Panc1 (cell line): ENCODE measurements around the gene GADD45G. TPM values are rescaled to one million over a fixed set of nuclear protein-coding genes. Genes with fewer than 3 reads are reported as not detected.

Experiments
- ATAC-seq: fragments of 200-7000 bp; cut with Tn5 transposase; 2 replicates; pipeline ENCODE4 v1.9.1; 2020; ENCODE audit warnings: mild to moderate bottlenecking, moderate library complexity
- BruUV-seq: library from RNA; stranded (reverse); fragments of 400-500 nt; replicated peaks from 2 replicates; lab custom pipeline; 2021; lab: Mats Ljungman, UMichigan
- CTCF ChIA-PET: fragments of 300-600 bp; sonication (Branson Sonifier 250); formaldehyde crosslinking; loops from one replicate; lab custom pipeline; 2022; ENCODE audit warnings: antibody characterized with exemption; lab: Charles Lee
- POLR2A ChIA-PET: fragments of 300-600 bp; sonication (Branson Sonifier 250); formaldehyde crosslinking; loops from one replicate; lab custom pipeline; 2022; ENCODE audit warnings: antibody characterized with exemption; lab: Charles Lee
- DNase-seq: peaks from one replicate; pipeline ENCODE4 v3.0.0-alpha.2; 2010; ENCODE audit warnings: low read depth, low spot score
- H3K27ac ChIP-seq: 2 replicates; pipeline ENCODE4 v1.5.1; 2011; ENCODE audit warnings: mild to moderate bottlenecking, low read length, inconsistent platforms
- H3K27me3 ChIP-seq: fragments of 200-500 bp; sonication (Bioruptor generic); 2 replicates; pipeline ENCODE4 v1.6.0; 2014; ENCODE audit warnings: low read length, inconsistent platforms; ENCODE audit not compliant: control insufficient read depth, insufficient read depth
- H3K36me3 ChIP-seq: fragments of 200-500 bp; sonication (Bioruptor generic); 2 replicates; pipeline ENCODE4 v1.5.1; 2014; ENCODE audit warnings: inconsistent platforms, mild to moderate bottlenecking, low read length, moderate library complexity; ENCODE audit not compliant: control insufficient read depth, insufficient read depth
- H3K4me1 ChIP-seq: 2 replicates; pipeline ENCODE4 v1.5.1; 2011; ENCODE audit warnings: inconsistent platforms, mild to moderate bottlenecking, low read length, moderate library complexity; ENCODE audit not compliant: control insufficient read depth, insufficient read depth
- H3K4me3 ChIP-seq, 2 experiments: 2 replicates each; pipeline ENCODE4 v1.5.1; 2011 to 2012; ENCODE audit warnings: low read depth in 2 of 2, low read length in 2 of 2, mild to moderate bottlenecking in 2 of 2, inconsistent platforms in 1 of 2, moderate library complexity in 1 of 2
- H3K9me3 ChIP-seq: fragments of 200-500 bp; sonication (Bioruptor generic); 2 replicates; pipeline ENCODE4 v1.5.1; 2014; ENCODE audit warnings: low read depth, mild to moderate bottlenecking, inconsistent platforms, low read length, moderate library complexity; ENCODE audit not compliant: control insufficient read depth, insufficient read depth
- POLR2AphosphoS5 ChIP-seq: IDR thresholded peaks from 2 replicates; pipeline ENCODE4 v1.6.1; 2012; ENCODE audit warnings: mild to moderate bottlenecking, low read depth, low read length, moderate library complexity
- SIN3A ChIP-seq: IDR thresholded peaks from 2 replicates; pipeline ENCODE4 v1.6.1; 2012; ENCODE audit warnings: low read depth, mild to moderate bottlenecking, low read length, moderate library complexity, borderline replicate concordance; ENCODE audit not compliant: insufficient read depth
- TCF7L2 ChIP-seq: IDR thresholded peaks from 2 replicates; pipeline ENCODE4 v1.6.1; 2011; ENCODE audit warnings: mild to moderate bottlenecking, low read depth, low read length, inconsistent platforms
- in situ Hi-C: cut with HindIII; loops from 2 replicates; pipeline ENCODE4 v1.10.0; 2016; ENCODE audit warnings: low sequenced_read_pairs, low pct_unique_long_range_greater_than_20kb
- intact Hi-C: fragments of 100-400 bp; cut with micrococcal nuclease; formaldehyde crosslinking; loops from one replicate; pipeline ENCODE4 v1.10.0; 2022; ENCODE audit not compliant: unreplicated experiment
- total RNA-seq: library from RNA; stranded (reverse); gene quantifications from one replicate; pipeline ENCODE4 v1.2.1, GENCODE V29; 2021; ENCODE audit not compliant: unreplicated experiment
- TF ChIP-seq, protein P1 (sequence below): fragments of 450-650 bp; IDR thresholded peaks from 2 replicates; pipeline ENCODE4 v1.5.1; 2017; ENCODE audit warnings: mild to moderate bottlenecking
- TF ChIP-seq, protein P2 (sequence below), 2 experiments: IDR thresholded peaks; 2 replicates each; pipeline ENCODE4 v1.6.1; 2011 to 2012; ENCODE audit warnings: low read depth in 2 of 2, control low read depth in 1 of 2, low read length in 1 of 2, mild to moderate bottlenecking in 1 of 2, moderate library complexity in 1 of 2; ENCODE audit not compliant: insufficient read depth in 1 of 2

Gene GADD45G
- total RNA-seq, 1 experiment from 2014 or later: 1.2 TPM

DNA sequence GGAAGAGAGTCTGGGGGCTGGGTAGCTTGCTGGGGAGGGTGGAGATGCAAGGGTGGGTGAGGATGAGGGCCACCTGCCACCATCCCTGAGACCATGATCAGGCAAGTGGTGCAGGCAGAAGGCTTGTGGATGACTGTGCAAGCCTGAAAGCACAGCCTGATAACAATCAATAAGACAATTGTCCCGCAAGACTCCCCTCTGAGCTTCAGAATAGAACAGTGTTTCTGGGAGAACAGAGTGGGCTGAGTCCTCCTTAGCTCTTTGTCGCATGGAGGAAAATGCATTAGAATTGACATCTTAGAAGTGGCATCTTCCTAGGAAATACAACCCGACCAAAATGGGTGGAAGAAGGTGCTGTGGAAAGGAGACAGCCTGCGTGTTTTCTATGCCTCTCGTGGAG lies 6.6 kb downstream of the GADD45G start:
- Histone ChIP-seq H3K4me1 (no peaks in the 10 kb centered on the region; the same call in 1 of the 2 replicates), H3K9me3 (no peaks in the 10 kb centered on the region), H3K36me3 (no peaks in the 10 kb centered on the region), H3K4me3 (no peak overlapping the region), H3K27ac (no peak overlapping the region), H3K27me3 (no peaks in the 10 kb centered on the region)
- ATAC-seq: no peak
- CTCF ChIA-PET: no interaction called here
- POLR2A ChIA-PET: no interaction called here
- DNase-seq: no peak
- BruUV-seq: no TSS peak
- TF ChIP-seq, protein P1, sequence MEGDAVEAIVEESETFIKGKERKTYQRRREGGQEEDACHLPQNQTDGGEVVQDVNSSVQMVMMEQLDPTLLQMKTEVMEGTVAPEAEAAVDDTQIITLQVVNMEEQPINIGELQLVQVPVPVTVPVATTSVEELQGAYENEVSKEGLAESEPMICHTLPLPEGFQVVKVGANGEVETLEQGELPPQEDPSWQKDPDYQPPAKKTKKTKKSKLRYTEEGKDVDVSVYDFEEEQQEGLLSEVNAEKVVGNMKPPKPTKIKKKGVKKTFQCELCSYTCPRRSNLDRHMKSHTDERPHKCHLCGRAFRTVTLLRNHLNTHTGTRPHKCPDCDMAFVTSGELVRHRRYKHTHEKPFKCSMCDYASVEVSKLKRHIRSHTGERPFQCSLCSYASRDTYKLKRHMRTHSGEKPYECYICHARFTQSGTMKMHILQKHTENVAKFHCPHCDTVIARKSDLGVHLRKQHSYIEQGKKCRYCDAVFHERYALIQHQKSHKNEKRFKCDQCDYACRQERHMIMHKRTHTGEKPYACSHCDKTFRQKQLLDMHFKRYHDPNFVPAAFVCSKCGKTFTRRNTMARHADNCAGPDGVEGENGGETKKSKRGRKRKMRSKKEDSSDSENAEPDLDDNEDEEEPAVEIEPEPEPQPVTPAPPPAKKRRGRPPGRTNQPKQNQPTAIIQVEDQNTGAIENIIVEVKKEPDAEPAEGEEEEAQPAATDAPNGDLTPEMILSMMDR: no peak
- TF ChIP-seq TCF7L2 (no peak), SIN3A (no peak), POLR2AphosphoS5 (no peak)
- TF ChIP-seq, protein P2, sequence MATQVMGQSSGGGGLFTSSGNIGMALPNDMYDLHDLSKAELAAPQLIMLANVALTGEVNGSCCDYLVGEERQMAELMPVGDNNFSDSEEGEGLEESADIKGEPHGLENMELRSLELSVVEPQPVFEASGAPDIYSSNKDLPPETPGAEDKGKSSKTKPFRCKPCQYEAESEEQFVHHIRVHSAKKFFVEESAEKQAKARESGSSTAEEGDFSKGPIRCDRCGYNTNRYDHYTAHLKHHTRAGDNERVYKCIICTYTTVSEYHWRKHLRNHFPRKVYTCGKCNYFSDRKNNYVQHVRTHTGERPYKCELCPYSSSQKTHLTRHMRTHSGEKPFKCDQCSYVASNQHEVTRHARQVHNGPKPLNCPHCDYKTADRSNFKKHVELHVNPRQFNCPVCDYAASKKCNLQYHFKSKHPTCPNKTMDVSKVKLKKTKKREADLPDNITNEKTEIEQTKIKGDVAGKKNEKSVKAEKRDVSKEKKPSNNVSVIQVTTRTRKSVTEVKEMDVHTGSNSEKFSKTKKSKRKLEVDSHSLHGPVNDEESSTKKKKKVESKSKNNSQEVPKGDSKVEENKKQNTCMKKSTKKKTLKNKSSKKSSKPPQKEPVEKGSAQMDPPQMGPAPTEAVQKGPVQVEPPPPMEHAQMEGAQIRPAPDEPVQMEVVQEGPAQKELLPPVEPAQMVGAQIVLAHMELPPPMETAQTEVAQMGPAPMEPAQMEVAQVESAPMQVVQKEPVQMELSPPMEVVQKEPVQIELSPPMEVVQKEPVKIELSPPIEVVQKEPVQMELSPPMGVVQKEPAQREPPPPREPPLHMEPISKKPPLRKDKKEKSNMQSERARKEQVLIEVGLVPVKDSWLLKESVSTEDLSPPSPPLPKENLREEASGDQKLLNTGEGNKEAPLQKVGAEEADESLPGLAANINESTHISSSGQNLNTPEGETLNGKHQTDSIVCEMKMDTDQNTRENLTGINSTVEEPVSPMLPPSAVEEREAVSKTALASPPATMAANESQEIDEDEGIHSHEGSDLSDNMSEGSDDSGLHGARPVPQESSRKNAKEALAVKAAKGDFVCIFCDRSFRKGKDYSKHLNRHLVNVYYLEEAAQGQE (IDR thresholded peaks at IDR 0.05; ENCODE audit: insufficient read depth in 1 of 2, low read depth in 2 of 2, low read length in 1 of 2): no peak
- in situ Hi-C loops (no loop called here), intact Hi-C loops (no loop called here)

DNA sequence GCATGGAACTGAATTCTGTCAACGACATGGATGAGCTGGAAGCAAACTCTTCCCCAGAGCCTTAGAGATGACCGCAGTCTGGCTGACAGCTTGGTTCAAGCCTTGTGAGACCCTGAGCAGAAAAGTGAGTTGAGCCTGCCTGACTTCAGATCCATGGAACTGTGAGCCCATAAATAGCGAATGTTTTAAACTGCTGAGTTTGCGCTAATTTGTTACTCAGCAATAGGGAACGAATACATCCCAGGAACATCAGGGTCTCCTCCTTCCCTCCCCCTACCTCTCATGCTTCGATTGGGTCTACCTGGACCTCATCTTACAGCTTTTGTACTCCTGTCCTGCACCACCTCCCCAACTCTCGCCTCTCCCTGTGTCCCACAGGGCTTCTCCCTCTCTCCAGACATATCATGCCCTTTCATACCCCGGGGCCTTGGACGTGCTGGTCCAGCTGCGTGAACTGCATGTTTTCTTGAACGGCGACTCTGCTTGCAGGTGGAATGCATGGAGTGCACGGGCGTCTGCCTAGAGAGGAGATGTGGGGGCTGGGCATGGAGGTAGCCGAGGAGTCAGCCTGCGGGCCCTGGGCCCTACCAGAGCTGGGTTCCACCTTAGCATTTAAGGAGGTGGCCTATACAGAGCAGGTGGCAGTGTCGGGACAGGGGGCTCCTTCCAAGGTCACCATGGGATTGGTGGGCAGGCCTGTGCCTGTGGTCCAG lies 7.9 kb downstream of the GADD45G start:
- intact Hi-C loops: no loop called here
- Histone ChIP-seq H3K9me3 (no peaks in the 10 kb centered on the region), H3K4me1 (no peaks in the 10 kb centered on the region), H3K27ac (no peak overlapping the region), H3K4me3 (no peak overlapping the region), H3K36me3 (no peaks in the 10 kb centered on the region), H3K27me3 (no peaks in the 10 kb centered on the region)
- TF ChIP-seq SIN3A: no peak
- no peak for TF ChIP-seq POLR2AphosphoS5
- TF ChIP-seq TCF7L2: no peak
- TF ChIP-seq, protein P2 (IDR thresholded peaks at IDR 0.05; ENCODE audit: insufficient read depth in 1 of 2, low read depth in 2 of 2, low read length in 1 of 2): no peak
- TF ChIP-seq, protein P1: no peak
- ATAC-seq: no peak
- BruUV-seq: no TSS peak
- in situ Hi-C loops: no loop called here
- no peak for DNase-seq
- ChIA-PET CTCF (no interaction called here), POLR2A (no interaction called here)
